Activated T-cell treated with anti-CD3 and anti-CD28 coated beads, Interleukin-2, amount 50 U/mL, for 1 hour (primary cell): Measurements from ENCODE around the gene TDRD12.

ENCODE experiments used
- DNase-seq: peaks from one replicate; pipeline ENCODE4 v3.0.0-alpha.2; 2020

Gene TDRD12

DNA sequence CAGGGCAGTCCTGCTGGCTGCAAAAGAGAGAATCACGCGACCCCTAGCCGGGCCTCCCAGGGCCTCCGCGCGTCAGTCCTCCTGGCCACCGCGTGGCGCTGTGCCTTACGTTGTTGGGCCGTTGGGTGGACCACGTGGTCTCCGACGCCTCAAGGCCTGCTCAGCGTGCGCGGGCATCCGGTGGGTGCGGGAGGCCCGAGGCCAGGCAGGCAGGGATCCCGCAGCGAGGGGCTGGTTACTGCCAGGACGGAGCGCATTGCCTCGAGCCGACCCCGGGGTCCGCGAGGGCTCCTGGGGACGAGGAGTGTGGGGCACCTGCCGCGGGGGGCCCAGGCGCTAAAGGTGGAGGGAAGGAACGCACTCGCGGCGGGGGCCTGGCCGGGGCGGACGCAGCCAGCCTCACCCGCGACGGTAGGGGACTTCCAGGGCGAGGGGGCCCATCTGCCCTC lies at the start of gene TDRD12:
TDRD12 (plus strand) TSS at position 157 of the 449 bp plus-strand sequence. CDS start 306 bp downstream, outside the sequence.
- no peak for DNase-seq

GRCh38 chr19:32671883-32672593 lies 47.5 kb upstream of the TDRD12 start:
- DNase-seq, result no peak

DNA sequence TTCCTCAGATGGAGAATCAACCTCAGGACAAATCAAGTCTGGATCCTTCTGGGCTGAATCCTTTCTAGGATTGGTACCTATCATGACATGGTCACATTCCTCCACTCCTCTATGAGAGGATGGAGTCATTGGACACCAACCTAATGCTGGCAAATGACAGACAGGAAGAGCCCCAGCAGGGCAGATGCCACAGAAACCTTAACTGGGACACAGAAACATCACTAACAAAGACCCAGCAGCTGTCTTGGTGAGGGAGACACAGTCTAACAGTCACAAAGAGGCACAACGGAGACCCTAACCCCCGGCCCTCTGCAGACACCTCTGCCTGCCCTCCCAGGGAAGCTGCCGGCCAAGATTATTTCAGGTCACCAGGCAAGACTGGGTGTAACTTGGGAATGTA lies 46.7 kb upstream of the TDRD12 start:
- DNase-seq, result no peak

DNA sequence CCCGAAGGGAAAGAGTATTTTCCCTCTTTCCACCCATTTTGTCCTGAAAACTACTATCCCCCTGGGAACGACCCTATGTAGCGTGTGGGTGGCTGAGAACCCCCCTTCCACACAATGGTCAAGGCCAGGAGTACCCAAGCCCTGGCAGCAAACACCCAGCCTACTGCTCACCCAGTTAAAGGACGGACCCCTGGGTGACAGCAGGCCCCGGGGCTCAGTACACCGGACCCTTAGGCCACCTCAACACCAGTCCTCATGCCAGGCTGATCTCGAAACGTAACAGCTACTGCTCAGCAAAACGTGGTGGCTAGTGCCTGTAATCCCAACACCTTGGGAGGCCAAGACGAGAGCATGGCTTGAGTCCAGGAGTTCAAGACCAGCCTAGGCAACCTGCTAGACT lies 46.0 kb upstream of the TDRD12 start:
- no peak for DNase-seq

DNA sequence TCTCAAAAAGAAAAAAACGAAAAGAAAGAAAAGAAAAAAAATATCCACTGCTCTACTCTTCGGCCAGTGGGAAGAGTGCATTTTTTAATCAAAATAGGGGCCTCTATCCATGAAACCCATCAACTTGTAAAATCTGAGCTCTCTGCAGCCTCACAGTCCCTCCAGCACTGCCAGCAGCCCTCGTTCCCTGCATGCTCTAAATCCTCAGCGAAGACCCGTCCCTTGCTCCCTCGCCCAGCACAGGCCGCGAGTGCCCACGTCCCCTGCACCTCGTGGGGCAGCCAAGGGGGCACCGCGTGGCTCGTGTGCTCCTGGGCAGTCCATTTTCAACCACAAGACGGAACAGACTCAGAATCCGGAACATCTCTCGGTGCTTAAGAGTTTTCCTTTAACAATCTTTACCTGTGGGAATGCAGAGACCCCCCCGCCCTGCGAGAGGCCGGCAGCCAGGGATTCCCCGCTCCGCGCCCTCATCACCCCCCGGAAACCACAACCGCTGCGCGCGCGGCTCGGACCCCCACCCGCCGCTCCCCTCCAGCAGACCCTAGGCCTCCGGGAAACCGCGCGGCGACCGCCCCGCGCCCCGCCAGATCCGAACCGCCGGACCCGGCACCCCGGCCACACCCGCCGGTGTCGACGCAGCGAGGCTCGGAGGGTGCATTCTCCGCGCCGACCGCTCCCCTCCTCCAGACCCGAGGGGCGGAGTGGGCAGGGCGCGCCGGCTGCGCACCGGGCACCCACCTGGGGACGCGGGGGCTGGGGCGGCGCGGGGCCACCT lies 45.2 kb upstream of the TDRD12 start:
- DNase-seq, result no peak

DNA sequence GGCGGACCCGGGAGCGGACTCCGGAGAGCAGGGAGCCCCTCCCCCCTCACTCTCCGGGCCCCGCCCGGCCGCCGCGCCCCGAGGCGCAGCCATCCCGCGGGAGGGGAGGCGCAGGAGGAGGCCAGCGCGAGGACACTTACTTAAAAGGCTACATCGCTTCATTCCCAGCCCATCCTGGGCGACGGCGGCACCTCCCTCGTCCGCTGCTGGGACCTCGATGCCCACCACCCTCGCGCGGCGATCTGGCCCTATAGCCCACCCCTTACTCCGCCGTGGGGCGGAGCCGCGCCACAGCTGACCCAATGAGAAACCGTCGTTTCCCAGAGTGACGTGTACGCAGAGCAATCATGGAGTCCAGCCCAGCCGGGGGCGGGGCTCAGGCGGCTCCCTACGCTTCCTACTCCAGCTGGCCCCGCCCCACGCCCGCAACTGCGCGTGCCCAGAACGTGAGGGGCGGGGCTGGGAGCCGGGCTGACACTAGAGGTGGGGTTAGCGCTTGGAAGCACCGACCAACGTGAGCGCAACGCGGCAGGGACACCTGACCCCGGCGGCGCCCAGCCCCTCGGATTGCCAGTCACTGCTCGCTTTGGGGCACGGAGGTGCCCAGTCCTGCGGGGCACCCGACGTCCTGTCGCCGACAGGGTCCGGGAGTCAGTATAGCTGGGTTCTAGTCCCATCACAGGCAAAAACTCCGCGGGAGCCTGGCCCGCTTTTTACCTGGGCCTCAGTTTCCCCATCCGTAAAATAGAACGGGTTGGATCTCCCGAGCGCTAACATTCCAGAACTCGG lies 44.4 kb upstream of the TDRD12 start, which contains the start of gene ANKRD27:
ANKRD27 (minus strand) TSS at position 250 of the 789 bp plus-strand sequence. CDS start 16,165 bp downstream, outside the sequence.
- DNase-seq, result peak; percentile 98

- DNase-seq, result peak; percentile 68
Measured at GRCh38 chr19:32675720-32676185, 43.8 kb upstream of the TDRD12 start, which contains the start of gene RGS9BP. Gene RGS9BP (plus strand): TSS chr19:32675848. CDS start chr19:32676264, 416 bp downstream.

DNA sequence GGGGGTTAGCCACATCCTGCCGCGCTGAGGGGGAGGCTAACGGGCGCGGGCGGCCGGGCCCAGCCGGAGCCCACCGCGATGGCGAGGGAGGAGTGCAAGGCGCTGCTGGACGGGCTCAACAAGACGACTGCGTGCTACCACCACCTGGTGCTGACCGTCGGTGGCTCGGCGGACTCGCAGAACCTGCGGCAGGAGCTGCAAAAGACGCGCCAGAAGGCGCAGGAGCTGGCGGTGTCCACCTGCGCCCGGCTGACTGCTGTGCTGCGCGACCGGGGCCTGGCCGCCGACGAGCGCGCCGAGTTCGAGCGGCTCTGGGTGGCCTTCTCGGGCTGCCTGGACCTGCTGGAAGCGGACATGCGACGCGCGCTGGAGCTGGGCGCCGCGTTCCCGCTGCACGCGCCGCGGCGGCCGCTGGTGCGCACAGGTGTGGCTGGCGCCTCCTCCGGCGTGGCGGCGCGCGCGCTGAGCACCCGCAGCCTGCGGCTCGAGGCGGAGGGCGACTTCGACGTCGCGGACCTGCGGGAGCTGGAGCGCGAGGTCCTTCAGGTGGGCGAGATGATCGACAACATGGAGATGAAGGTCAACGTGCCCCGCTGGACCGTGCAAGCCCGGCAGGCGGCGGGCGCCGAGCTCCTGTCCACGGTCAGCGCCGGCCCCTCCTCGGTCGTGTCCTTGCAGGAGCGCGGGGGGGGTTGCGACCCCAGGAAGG lies 43.2 kb upstream of the TDRD12 start:
- peak; percentile 60 for DNase-seq

DNA sequence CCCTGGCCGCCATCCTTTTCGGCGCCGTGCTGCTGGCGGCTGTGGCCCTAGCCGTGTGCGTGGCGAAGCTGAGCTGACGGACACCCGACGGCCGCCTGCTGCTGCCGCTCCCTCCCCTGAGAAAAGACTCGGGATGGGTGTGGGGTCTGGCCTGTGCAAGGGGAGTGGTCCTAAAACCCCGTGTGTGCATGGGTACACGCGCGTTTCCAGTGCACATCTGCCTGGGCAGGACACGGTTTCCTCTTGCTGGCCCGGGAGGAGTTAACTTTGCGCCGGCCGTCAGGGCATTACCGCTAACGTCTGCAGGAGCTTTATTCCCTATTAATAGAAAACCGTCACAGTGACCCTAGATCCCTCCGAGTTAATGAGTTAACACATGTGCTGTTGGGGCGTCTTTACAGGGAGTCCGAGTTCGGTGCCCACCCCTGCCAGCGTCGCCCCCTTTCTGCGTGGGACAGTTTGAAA lies 42.6 kb upstream of the TDRD12 start:
- no peak for DNase-seq

DNA sequence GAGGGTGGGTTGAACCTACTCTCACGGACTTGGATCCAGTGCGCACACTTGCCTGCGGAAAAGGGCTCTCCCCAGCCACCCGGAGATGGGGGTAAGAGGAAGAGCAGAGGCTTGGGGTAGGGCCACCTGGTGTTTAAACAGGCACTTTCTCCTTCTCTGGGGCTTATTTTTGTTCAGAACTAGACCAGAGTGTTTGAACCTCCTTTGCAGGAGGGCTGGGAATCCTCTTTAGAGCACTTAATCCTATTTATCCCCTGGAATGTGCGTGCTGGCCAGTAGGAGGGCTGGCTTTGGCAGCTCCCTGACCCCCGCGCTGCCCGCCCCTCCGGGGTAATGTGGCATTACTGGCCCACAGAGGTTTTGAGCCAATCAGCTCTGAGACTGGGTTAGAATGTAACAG lies 41.9 kb upstream of the TDRD12 start:
- no peak for DNase-seq

DNA sequence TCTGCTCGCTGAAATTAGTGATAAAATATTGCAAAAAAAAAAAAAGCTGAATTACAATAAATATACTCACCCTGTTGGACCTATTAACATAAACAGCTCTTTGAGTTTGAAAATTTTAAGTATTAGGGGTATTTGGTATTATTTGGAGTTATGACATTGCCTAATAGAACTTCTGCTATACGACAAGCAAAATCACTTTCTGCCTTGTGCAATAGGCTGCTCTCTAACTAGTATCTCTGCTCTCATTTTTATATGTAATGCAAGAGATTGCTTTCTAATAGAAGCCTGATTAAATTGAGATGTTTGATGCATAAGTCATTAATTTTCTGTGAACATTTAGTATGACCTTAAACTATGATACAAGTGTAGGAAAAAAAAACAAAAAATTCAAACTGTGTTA lies 38.6 kb upstream of the TDRD12 start:
- DNase-seq, result no peak

GRCh38 chr19:32682317-32682716 lies 37.2 kb upstream of the TDRD12 start:
- no peak for DNase-seq

DNA sequence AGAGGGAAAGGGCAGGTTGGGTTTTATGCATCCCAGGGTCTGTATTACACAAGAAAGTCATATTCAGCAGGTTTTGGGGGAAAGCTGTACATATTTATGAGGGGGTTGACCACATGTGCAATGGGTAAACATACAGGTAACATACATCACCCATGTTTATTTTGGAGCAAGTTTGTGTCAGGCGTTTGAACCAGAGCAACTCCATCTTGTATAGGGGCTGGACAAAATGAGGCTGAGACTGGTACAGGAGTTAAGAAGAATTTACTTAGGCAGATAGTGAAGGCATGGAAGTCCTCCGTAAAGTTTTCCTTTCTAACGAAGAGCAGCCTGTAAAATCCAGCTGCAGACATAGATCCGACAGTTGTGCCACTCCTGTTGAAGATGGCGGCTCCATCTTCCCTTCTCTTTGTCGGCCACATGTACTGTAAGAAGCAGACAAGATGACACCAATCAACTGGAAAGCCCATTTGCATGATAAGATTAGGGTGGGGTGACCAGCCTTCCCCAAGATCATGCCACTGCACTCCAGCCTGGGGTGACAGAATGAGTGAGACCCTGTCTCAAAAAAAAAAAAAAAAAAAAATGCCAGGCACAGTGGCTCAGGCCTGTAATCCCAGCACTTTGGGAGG lies 32.6 kb upstream of the TDRD12 start:
- no peak for DNase-seq

DNA sequence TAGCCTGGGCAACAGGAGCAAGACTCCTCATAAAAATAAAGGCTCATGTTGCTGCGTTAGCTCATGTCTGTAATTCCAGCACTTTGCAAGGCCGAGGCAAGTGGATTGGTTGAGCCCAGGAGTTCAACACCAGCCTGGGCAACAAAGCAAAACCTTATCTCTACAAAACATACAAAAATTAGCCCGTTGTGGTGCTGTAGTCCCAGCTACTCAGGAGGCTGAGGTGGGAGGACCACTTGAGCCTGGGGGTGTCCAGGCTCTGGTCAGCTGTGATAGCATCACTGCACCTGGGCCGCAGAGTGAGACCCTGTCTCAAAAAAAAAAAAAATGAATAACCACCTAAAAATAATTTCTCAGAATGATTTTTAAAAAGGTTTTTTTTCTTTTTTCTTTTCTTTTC lies 31.9 kb upstream of the TDRD12 start:
- no peak for DNase-seq

DNA sequence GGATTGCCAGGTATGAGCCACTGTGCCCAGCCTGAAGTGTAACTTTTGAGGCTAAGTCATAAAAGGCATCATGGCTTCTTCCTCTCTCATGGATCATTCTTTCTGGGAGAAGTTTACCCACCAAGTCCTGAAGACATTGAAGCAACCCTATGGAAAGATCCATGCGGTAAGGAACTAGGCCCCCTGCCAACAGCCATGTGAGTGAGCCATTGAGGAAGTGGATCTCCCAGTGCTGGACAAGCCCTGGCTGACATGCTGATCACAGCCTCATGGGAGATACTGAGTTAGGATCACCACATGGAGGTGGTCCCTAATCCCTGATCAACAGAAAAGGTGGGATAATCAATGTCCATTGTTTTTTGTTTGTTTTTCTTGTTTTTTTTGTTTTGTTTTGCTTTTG lies 31.3 kb upstream of the TDRD12 start:
- no peak for DNase-seq

DNA sequence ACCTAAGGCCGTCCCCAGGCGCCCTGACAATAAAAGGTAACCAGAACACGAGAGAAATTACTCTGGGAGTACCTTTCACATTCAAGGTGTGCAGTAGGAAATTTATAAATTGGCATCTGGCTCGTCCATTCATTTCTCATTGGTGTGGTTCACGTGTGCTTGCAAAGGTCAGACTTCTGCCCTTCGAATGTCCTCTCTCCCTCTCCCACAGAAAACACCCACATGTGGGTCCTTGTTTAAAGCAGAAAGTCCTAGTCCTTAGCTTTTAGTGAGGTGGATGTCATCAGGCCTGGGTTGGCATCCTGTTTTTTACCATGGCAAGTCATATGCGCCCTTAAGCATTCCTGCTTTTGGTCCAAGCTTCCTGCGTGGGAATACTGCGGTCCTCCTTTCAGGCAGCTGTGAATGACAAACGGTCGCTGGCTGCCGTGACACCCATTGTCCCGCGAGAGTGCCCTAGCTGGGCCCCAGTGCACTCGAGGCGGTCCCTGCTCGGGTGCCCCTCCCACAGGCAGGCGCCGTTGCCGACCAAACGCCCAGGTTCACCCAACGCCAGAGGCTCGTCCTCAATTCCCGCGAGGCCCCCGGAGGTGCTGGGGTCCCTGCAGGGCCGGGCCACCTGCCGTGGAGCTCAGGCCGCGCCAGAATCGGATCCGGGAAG lies 28.1 kb upstream of the TDRD12 start, which contains the start of gene NUDT19:
NUDT19 (plus strand) TSS at position 531 of the 661 bp plus-strand sequence. CDS start 140 bp downstream, outside the sequence.
- peak; percentile 80 for DNase-seq

- DNase-seq, result peak; percentile 58
Measured at GRCh38 chr19:32691952-32692726, 27.4 kb upstream of the TDRD12 start.

- DNase-seq, result no peak
Measured at GRCh38 chr19:32692727-32693061, 26.9 kb upstream of the TDRD12 start.

- peak; percentile 44 for DNase-seq
Measured at GRCh38 chr19:32693151-32694108, 26.1 kb upstream of the TDRD12 start.
